Measurements from ENCODE around the gene CRACDL. TPM values are rescaled to one million over a fixed set of nuclear protein-coding genes. Genes with fewer than 3 reads are reported as not detected.

The CRACDL gene
- polyA plus RNA-seq, 1 of the 3 experiments (the other 2 are of a cell fraction), result not detected

- TF ChIP-seq ELF1 (IDR thresholded peaks at IDR 0.05), result no peak
- TF ChIP-seq SIN3A (IDR thresholded peaks at IDR 0.05; ENCODE audit: borderline replicate concordance, low read depth, low read length), result no peak
- TF ChIP-seq TEAD4 (IDR thresholded peaks at IDR 0.05; ENCODE audit: borderline replicate concordance, insufficient read depth), result no peak
- TF ChIP-seq SMC3 (IDR thresholded peaks at IDR 0.05; ENCODE audit: low read depth, low read length), result no peak
- TF ChIP-seq FOXM1 (IDR thresholded peaks at IDR 0.05; ENCODE audit: low read depth), result no peak
- TF ChIP-seq MAX (IDR thresholded peaks at IDR 0.05; ENCODE audit: low read depth), result no peak
- no peak for TF ChIP-seq CHD2 (IDR thresholded peaks at IDR 0.05; ENCODE audit: low read length, partially characterized antibody)
- Histone ChIP-seq H2AFZ (ENCODE audit: low read depth) (no peak overlapping the region), H3F3A (replicated peaks; ENCODE audit: insufficient read depth) (no peaks in the 10 kb centered on the region), H3K4me3 (ENCODE audit: low read depth in 2 of 2, low read length in 1 of 2) (no peak overlapping the region), H3K9me2 (no peaks in the 10 kb centered on the region), H3K79me2 (ENCODE audit: insufficient read depth) (no peaks in the 10 kb centered on the region), H3K27ac (ENCODE audit: low read depth in 2 of 2, low read length in 1 of 2) (no peak overlapping the region), H3K4me2 (no peak overlapping the region), H3K9ac (no peak overlapping the region), H4K20me1 (ENCODE audit: insufficient read depth) (no peaks in the 10 kb centered on the region), H3K4me1 (ENCODE audit: control insufficient read depth in 1 of 2, insufficient read depth in 2 of 2, low read depth in 1 of 2, low read length in 1 of 2) (peaks cover 5 to 14% of the 10 kb centered on the region in 2 experiments; a peak in 3 of 4 replicates), H3K27me3 (ENCODE audit: insufficient read depth) (no peaks in the 10 kb centered on the region), H3K36me3 (replicated peaks in 1 of 2; ENCODE audit: control insufficient read depth in 1 of 2, insufficient read depth in 2 of 2, low read length in 1 of 2) (no peaks in the 10 kb centered on the region), H3K9me3 (no peaks in the 10 kb centered on the region)
- POLR2A ChIA-PET, result no interaction called here
- CTCF ChIA-PET, result no interaction called here
- WGBS (ENCODE audit: low lambda C conversion rate), result 84% methylated on average over 13 of the region's 13 CpGs
- no peak for DNase-seq
These were observed 32.1 kb downstream of the CRACDL start for GRCh38 chr2:98903767-98904485.

- Histone ChIP-seq H3K4me3 (ENCODE audit: low read depth in 2 of 2, low read length in 1 of 2) (no peak overlapping the region), H2AFZ (ENCODE audit: low read depth) (no peak overlapping the region), H3K79me2 (ENCODE audit: insufficient read depth) (no peaks in the 10 kb centered on the region), H3K9me2 (no peaks in the 10 kb centered on the region), H3K36me3 (replicated peaks in 1 of 2; ENCODE audit: control insufficient read depth in 1 of 2, insufficient read depth in 2 of 2, low read length in 1 of 2) (no peaks in the 10 kb centered on the region), H3K9ac (no peak overlapping the region), H3K9me3 (no peaks in the 10 kb centered on the region), H3K4me2 (no peak overlapping the region), H3K4me1 (ENCODE audit: control insufficient read depth in 1 of 2, insufficient read depth in 2 of 2, low read depth in 1 of 2, low read length in 1 of 2) (peaks cover 0 to 5% of the 10 kb centered on the region in 2 experiments; a peak in 2 of 4 replicates), H3F3A (replicated peaks; ENCODE audit: insufficient read depth) (no peaks in the 10 kb centered on the region), H4K20me1 (ENCODE audit: insufficient read depth) (no peaks in the 10 kb centered on the region), H3K27me3 (ENCODE audit: insufficient read depth) (no peaks in the 10 kb centered on the region), H3K27ac (ENCODE audit: low read depth in 2 of 2, low read length in 1 of 2) (no peak overlapping the region)
- CTCF ChIA-PET, result no interaction called here
- no peak for DNase-seq
- WGBS (ENCODE audit: low lambda C conversion rate), result 89% methylated on average over 6 of the region's 9 CpGs
- TF ChIP-seq ELF1 (IDR thresholded peaks at IDR 0.05) (no peak), RFX5 (IDR thresholded peaks at IDR 0.05; ENCODE audit: low read length) (no peak), REST (IDR thresholded peaks at IDR 0.05; ENCODE audit: low read depth, low read length) (no peak), RAD21 (IDR thresholded peaks at IDR 0.05; ENCODE audit: low read length) (no peak), FOSL2 (IDR thresholded peaks at IDR 0.05; ENCODE audit: borderline replicate concordance, low read depth) (no peak), TAF1 (IDR thresholded peaks at IDR 0.05; ENCODE audit: borderline replicate concordance, low read depth, low read length) (no peak), YY1 (IDR thresholded peaks at IDR 0.05; ENCODE audit: low read depth) (no peak), MAX (IDR thresholded peaks at IDR 0.05; ENCODE audit: low read depth) (no peak), USF2 (IDR thresholded peaks at IDR 0.05; ENCODE audit: borderline replicate concordance, low read depth, low read length) (no peak), RXRA (IDR thresholded peaks at IDR 0.05; ENCODE audit: borderline replicate concordance, low read depth) (no peak), RCOR1 (IDR thresholded peaks at IDR 0.05; ENCODE audit: low read length) (no peak), EZH2phosphoT487 (IDR thresholded peaks at IDR 0.05; ENCODE audit: borderline replicate concordance, low read depth) (no peak), POLR2AphosphoS5 (IDR thresholded peaks at IDR 0.05; ENCODE audit: low read depth, low read length) (no peak), FOXM1 (IDR thresholded peaks at IDR 0.05; ENCODE audit: low read depth) (no peak)
- POLR2A ChIA-PET, result no interaction called here
These were observed 33.0 kb downstream of the CRACDL start for GRCh38 chr2:98903064-98903355.

Data from SK-N-SH (cell line).